HG03521 (cell line): Measurements from ENCODE around the gene PHLPP1.

ENCODE experiments used
- ATAC-seq: cut with Tn5 transposase; IDR thresholded peaks from one replicate; pipeline ENCODE4 v1.9.1; 2021; ENCODE audit warnings: mild to moderate bottlenecking, moderate library complexity; ENCODE audit not compliant: unreplicated experiment

PHLPP1 gene

DNA sequence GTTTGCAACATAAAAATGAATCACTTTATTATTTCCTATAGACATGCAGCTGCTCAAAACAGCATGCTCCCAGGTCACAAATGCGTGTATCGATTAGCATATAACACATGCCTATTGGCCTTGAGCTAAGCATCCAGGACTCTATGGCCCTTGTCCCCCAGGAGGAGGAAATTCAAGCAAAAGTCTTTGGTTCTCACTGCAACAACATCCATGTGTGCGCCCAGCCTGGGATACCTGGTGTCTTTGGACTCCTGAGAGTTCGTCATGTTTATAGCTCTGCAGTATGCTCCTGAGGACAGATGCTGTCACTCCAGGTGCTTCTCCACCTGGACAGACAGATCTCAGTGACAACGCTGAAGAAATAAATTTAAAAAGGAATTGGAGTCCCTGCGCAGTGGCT, 284.6 kb downstream of the PHLPP1 start:
- no peak for ATAC-seq

GRCh38 chr18:63000839-63001238, 285.5 kb downstream of the PHLPP1 start:
- ATAC-seq, result no peak

- ATAC-seq, result no peak
Observed at GRCh38 chr18:63001861-63002260, 286.5 kb downstream of the PHLPP1 start.

DNA sequence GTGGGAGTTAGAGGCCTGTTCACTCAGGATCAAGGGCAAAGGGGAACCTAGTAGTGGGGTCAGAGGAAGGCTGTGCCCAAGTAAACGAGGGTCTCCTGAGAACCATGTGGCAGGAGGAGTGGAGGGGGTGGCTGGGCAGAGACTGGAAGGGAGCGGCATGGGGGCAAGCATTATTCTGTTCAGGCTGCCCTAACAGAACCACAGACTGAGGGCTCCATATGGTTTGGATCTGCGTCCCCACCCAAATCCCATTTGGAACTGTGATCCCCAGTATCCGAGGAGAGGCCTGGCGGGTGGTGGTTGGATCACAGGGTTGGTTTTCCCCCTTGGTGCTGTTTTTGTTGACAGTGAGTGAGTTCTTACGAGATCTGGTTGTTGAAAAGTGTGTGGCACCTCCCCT, 287.0 kb downstream of the PHLPP1 start:
- no peak for ATAC-seq

GRCh38 chr18:63002803-63003445, 287.6 kb downstream of the PHLPP1 start:
- ATAC-seq, result no peak

GRCh38 chr18:63003899-63004298, 288.6 kb downstream of the PHLPP1 start:
- no peak for ATAC-seq

GRCh38 chr18:63004466-63005089, 289.2 kb downstream of the PHLPP1 start:
- ATAC-seq, result no peak

GRCh38 chr18:63005306-63005705, 290.0 kb downstream of the PHLPP1 start:
- no peak for ATAC-seq

GRCh38 chr18:63007231-63007630, 291.9 kb downstream of the PHLPP1 start:
- no peak for ATAC-seq

DNA sequence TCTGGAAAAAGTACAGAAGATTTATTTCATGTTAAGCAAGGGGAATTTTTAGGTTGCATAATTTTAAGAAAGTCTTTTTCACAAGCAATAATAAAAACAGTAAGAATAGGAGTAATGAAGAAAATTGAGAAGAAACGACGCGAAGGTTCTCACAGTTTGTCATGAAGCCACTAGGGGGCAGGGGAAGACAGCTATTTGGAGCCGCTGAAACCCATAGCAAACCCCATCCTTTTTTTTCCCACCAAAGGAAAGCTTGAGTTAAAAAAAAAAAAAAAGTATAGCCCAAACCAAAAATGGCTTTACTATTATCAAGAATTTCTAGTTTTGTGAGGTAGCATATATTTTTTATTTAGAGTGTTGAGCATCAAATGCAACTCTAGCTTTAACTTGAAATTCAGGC, 300.9 kb downstream of the PHLPP1 start:
- ATAC-seq, result no peak

DNA sequence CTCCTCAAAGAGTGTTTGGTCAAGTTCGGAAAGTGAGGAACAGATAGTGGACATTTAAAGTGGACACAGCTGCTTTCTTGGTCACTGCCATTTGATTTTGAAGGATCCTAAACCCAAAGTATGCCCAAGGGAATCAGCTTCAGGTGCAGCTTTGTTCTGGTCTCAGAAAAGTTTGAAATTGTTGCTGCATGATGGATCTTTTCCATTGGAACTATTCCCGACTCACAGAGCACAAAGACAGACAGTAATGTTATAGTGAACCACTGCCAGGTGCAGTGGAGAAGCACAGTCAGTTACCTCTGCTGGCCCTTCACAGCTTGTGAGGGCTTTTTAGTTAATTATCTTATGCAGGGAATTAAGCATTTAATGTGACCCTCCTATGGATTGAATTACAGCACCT, 301.7 kb downstream of the PHLPP1 start:
- ATAC-seq, result no peak

GRCh38 chr18:63017977-63018376, 302.6 kb downstream of the PHLPP1 start:
- no peak for ATAC-seq

DNA sequence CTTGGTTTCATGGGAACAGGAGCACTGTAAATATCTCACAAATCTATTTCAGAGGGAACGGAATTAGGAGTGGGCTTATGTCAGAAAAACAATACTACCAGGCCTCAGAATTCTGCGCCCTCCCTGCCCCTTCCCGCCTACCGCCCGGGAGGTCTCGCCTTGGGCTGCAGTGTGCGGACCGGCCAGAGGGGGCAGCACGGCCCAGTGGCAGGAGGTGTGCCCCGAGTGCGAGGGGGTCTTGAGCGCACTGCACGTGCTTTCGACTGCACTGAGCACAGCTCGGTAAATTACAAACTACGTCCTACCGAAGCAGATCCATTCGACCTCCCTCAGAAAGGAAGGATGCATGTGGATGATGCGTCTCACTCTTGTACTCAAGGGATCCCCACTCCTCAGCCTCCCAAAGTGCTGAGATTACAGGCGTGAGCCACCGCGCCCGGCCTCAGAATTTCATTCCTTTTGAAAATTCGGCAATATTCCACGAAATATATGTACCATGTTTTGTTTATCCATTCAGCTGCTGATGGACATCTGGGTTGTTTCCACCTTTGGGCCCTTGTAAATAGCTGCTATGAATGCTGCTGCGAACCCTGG, 307.2 kb downstream of the PHLPP1 start:
- ATAC-seq, result no peak

GRCh38 chr18:63025251-63026090, 310.1 kb downstream of the PHLPP1 start:
- no peak for ATAC-seq

- ATAC-seq, result no peak
Observed at GRCh38 chr18:63028380-63028779, 313.0 kb downstream of the PHLPP1 start.
